ENCODE data around the gene PPP6R2. TPM values are rescaled to one million over a fixed set of nuclear protein-coding genes. Genes with fewer than 3 reads are reported as not detected.

The PPP6R2 gene
- total and polyA plus RNA-seq, 4 donors: 35.2 to 70.0 (median 46.6) TPM

DNA sequence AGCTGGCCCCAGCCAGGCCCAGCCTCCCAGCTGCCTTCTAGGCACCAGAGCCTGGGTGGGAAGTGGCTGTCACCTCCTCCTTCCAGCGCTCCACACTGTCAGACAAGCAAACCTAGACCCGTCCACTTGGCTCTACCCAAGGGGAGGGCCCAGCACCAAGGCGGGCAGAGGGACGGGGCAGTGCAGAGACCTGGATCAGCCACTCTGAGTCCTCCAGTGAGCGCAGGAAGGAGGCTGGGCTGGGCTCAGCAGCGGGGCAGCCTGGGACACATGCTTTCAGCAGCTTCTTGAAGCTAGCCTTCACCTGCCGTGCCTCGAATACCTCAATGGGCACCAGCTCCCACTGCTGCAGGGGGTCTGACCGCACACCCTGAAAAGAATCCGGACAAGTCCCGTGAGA lies 112.9 kb downstream of the PPP6R2 start:
- Histone ChIP-seq H3K9ac (ENCODE audit: insufficient read depth in 1 of 2, low read length in 2 of 2) (no peak overlapping the region), H3K27me3 (ENCODE audit: control insufficient read depth in 3 of 3, insufficient read depth in 3 of 3, low read length in 2 of 3) (no peaks in the 10 kb centered on the region), H3K27ac (ENCODE audit: low read depth in 1 of 2, low read length in 1 of 2) (no peak overlapping the region), H3K4me1 (ENCODE audit: control insufficient read depth in 5 of 5, insufficient read depth in 5 of 5, low read length in 5 of 5) (peaks cover 0 to 8% (median 0%) of the 10 kb centered on the region in 5 donors), H3K4me3 (no peak overlapping the region), H3K36me3 (ENCODE audit: control insufficient read depth in 4 of 4, insufficient read depth in 4 of 4, low read length in 4 of 4) (peaks cover 6 to 73% (median 28%) of the 10 kb centered on the region in 4 donors), H3K9me3 (ENCODE audit: control insufficient read depth in 4 of 4, insufficient read depth in 3 of 4, low read length in 3 of 4) (peaks cover 0 to 2% (median 0%) of the 10 kb centered on the region in 4 donors)
- no peak for ATAC-seq (ENCODE audit: insufficient read depth, low FRiP score)
- no peak for DNase-seq
- 95 to 98% methylated on average over 11 of the region's 11 CpGs for WGBS, 2 donors
- TF ChIP-seq, protein P1, sequence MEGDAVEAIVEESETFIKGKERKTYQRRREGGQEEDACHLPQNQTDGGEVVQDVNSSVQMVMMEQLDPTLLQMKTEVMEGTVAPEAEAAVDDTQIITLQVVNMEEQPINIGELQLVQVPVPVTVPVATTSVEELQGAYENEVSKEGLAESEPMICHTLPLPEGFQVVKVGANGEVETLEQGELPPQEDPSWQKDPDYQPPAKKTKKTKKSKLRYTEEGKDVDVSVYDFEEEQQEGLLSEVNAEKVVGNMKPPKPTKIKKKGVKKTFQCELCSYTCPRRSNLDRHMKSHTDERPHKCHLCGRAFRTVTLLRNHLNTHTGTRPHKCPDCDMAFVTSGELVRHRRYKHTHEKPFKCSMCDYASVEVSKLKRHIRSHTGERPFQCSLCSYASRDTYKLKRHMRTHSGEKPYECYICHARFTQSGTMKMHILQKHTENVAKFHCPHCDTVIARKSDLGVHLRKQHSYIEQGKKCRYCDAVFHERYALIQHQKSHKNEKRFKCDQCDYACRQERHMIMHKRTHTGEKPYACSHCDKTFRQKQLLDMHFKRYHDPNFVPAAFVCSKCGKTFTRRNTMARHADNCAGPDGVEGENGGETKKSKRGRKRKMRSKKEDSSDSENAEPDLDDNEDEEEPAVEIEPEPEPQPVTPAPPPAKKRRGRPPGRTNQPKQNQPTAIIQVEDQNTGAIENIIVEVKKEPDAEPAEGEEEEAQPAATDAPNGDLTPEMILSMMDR (IDR thresholded peaks at IDR 0.05; ENCODE audit: control extremely low read depth, extremely low read depth): no peak

DNA sequence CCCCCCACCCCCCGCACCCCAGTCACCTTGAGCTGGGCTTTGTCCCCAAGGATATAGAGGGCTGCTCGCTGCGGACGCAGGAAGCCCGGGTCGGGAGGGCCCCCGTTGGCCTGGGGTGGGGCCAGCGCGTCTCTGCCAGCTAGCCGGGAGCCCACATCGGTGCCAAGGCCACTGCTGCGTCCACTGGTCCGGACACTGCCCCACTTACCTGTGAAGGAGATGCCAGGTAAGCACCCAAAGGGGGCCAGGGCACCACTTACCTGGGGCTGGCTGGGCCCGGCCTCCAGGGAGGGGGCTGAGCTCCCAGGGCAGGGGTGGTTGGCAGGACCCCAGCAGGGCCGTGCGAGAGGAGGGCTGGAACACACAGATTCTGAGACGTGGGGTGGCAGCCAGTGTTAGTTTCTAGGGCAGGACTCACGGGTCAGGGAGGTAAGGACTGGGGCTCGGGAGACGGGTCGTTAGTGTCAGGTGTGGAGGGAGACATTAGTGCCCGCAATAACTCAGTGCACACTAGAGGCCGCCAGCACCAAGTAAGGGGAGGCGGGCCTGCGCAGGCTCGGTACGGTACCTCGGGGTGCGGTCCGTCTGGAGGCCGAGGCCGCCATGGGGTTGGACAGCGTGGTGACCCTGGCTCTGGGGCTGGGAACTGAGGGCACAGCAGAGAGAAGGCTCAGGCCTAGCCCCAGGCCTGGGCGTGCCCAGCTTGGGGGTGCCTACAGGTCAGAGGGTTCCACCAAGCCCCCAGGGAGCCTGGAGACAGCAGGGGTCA lies 113.5 kb downstream of the PPP6R2 start:
- Histone ChIP-seq H3K36me3 (ENCODE audit: control insufficient read depth in 4 of 4, insufficient read depth in 4 of 4, low read length in 4 of 4) (peaks cover 8 to 79% (median 30%) of the 10 kb centered on the region in 4 donors), H3K4me3 (no peak overlapping the region), H3K9ac (ENCODE audit: insufficient read depth in 1 of 2, low read length in 2 of 2) (no peak overlapping the region), H3K4me1 (ENCODE audit: control insufficient read depth in 5 of 5, insufficient read depth in 5 of 5, low read length in 5 of 5) (peaks cover 0 to 8% (median 0%) of the 10 kb centered on the region in 5 donors), H3K27me3 (ENCODE audit: control insufficient read depth in 3 of 3, insufficient read depth in 3 of 3, low read length in 2 of 3) (no peaks in the 10 kb centered on the region), H3K9me3 (ENCODE audit: control insufficient read depth in 4 of 4, insufficient read depth in 3 of 4, low read length in 3 of 4) (peaks cover 0 to 2% (median 0%) of the 10 kb centered on the region in 4 donors), H3K27ac (ENCODE audit: low read depth in 1 of 2, low read length in 1 of 2) (no peak overlapping the region)
- DNase-seq (no peak), ATAC-seq (ENCODE audit: insufficient read depth, low FRiP score) (no peak)
- TF ChIP-seq, protein P1 (IDR thresholded peaks at IDR 0.05; ENCODE audit: control extremely low read depth, extremely low read depth): no peak
- 92 to 93% methylated on average over 34 of the region's 34 CpGs for WGBS, 2 donors

DNA sequence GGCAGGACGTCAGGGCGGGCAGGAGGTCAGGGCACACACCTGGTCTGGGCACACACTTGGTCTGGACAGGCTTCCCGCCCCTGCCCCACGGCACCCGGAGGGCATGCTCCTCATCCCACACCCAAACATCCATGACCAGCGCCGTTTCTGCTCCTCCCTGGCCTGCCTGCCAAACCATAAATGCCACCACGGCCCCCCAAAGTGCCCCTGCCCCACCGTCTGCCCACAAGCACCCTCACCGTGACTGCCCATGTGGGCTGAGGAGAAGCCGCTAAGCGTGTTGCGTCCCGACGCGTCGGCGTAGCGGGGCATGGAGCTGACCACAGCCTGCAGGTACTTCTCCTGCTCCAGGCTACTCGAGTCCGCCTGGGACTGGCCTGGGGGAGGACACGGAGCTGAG lies 115.9 kb downstream of the PPP6R2 start:
- no peaks in the 10 kb centered on the region for H3K27me3 ChIP-seq (ENCODE audit: control insufficient read depth in 3 of 3, insufficient read depth in 3 of 3, low read length in 2 of 3)
- no peak for ATAC-seq (ENCODE audit: insufficient read depth, low FRiP score)
- peaks cover 8 to 97% (median 38%) of the 10 kb centered on the region in 4 donors for H3K36me3 ChIP-seq (ENCODE audit: control insufficient read depth in 4 of 4, insufficient read depth in 4 of 4, low read length in 4 of 4)
- DNase-seq: no peak
- WGBS, 2 donors: 93 to 96% methylated on average over 20 to 22 of the region's 22 CpGs
- H3K9ac ChIP-seq (ENCODE audit: insufficient read depth in 1 of 2, low read length in 2 of 2): no peak overlapping the region
- TF ChIP-seq, protein P1 (IDR thresholded peaks at IDR 0.05; ENCODE audit: control extremely low read depth, extremely low read depth): no peak
- peaks cover 0 to 2% (median 0%) of the 10 kb centered on the region in 4 donors for H3K9me3 ChIP-seq (ENCODE audit: control insufficient read depth in 4 of 4, insufficient read depth in 3 of 4, low read length in 3 of 4)
- no peak overlapping the region for H3K27ac ChIP-seq (ENCODE audit: low read depth in 1 of 2, low read length in 1 of 2)
- H3K4me1 ChIP-seq (ENCODE audit: control insufficient read depth in 5 of 5, insufficient read depth in 5 of 5, low read length in 5 of 5): peaks cover 0 to 8% (median 0%) of the 10 kb centered on the region in 5 donors
- no peak overlapping the region for H3K4me3 ChIP-seq
